Measurements from ENCODE around the gene NPM3. TPM values are rescaled to one million over a fixed set of nuclear protein-coding genes. Genes with fewer than 3 reads are reported as not detected.

The NPM3 gene
- polyA plus RNA-seq, 1 of the 3 experiments (the other 2 are of a cell fraction), result 105 TPM

DNA sequence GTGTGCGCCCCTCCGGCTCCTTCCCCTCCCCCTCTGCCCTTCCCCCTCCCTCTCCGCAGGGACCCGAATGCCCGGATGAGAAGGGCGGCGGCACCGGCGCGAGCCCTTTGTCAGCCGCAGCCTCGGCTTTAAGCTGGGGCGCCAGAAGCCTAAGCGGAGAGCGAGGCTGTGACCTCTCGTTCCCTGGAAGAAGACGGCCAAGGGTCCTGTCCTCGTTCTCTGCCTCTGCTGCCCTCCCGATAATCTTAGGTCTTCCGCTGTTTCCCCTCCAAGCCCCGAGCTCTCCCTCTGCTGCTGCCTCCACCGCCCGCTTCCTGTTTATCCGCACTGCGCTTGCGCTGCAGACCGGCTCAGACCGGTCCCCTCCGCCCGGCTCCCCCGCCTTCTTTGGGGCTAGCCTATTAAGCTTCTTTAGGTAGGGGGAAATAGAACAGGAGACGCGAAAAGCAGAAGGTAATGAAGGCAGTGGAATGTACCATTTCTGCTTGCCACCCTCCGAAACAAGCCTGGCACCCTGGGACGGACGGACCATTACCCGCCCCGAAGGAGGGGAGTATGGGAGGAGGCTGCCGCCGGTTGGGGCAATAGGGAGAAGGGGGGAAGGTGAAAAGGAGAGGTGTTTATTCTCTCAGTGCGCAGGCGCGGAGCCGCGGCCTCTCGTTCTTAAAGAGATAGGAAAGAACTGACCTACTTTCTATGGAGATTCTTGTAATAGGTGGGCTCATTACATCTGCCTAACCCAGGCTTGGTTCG is 35.0 kb upstream of the NPM3 start, which contains the start of gene OGA:
Gene OGA (minus strand): TSS at position 326 of the 753 bp plus-strand sequence. CDS start 422 bp downstream, outside the sequence.
- H3K79me2 ChIP-seq (ENCODE audit: insufficient read depth), result peaks cover 50% of the 10 kb centered on the region
- ChIA-PET CTCF (interaction anchor here (0.8 to 3.5 kb wide), 12 partner anchors 12 to 604 kb away, joined by 3 to 14 read pairs (median 4); partner anchors contain the start of gene KCNIP2), POLR2A (interaction anchor here (0.8 to 1.6 kb wide), 9 partner anchors 9 to 526 kb away, joined by 3 to 10 read pairs (median 4); no protein-coding TSS in a partner anchor)
- TF ChIP-seq ELF1 (IDR thresholded peaks at IDR 0.05), result peak; percentile 89
- TF ChIP-seq, protein P1, sequence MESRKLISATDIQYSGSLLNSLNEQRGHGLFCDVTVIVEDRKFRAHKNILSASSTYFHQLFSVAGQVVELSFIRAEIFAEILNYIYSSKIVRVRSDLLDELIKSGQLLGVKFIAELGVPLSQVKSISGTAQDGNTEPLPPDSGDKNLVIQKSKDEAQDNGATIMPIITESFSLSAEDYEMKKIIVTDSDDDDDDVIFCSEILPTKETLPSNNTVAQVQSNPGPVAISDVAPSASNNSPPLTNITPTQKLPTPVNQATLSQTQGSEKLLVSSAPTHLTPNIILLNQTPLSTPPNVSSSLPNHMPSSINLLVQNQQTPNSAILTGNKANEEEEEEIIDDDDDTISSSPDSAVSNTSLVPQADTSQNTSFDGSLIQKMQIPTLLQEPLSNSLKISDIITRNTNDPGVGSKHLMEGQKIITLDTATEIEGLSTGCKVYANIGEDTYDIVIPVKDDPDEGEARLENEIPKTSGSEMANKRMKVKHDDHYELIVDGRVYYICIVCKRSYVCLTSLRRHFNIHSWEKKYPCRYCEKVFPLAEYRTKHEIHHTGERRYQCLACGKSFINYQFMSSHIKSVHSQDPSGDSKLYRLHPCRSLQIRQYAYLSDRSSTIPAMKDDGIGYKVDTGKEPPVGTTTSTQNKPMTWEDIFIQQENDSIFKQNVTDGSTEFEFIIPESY (IDR thresholded peaks at IDR 0.05; ENCODE audit: borderline replicate concordance, low read depth), result peak; percentile 44; the same call in 1 of the 2 replicates
- TF ChIP-seq RCOR1 (IDR thresholded peaks at IDR 0.05; ENCODE audit: low read length), result 0 out of 2 replicates have a peak, but pooled peaks have one; percentile 39
- no peak for TF ChIP-seq TEAD4 (IDR thresholded peaks at IDR 0.05; ENCODE audit: borderline replicate concordance, insufficient read depth)
- TF ChIP-seq RAD21 (IDR thresholded peaks at IDR 0.05; ENCODE audit: low read length), result no peak
- no peak for TF ChIP-seq SMC3 (IDR thresholded peaks at IDR 0.05; ENCODE audit: low read depth, low read length)
- TF ChIP-seq YY1 (IDR thresholded peaks at IDR 0.05; ENCODE audit: low read depth), result 0 out of 2 replicates have a peak, but pooled peaks have one; percentile 20
- no peak for TF ChIP-seq EZH2phosphoT487 (IDR thresholded peaks at IDR 0.05; ENCODE audit: borderline replicate concordance, low read depth)
- peak; percentile 98 for TF ChIP-seq POLR2AphosphoS5 (IDR thresholded peaks at IDR 0.05; ENCODE audit: low read depth, low read length)
- TF ChIP-seq, protein P2, sequence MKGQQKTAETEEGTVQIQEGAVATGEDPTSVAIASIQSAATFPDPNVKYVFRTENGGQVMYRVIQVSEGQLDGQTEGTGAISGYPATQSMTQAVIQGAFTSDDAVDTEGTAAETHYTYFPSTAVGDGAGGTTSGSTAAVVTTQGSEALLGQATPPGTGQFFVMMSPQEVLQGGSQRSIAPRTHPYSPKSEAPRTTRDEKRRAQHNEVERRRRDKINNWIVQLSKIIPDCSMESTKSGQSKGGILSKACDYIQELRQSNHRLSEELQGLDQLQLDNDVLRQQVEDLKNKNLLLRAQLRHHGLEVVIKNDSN (IDR thresholded peaks at IDR 0.05; ENCODE audit: borderline replicate concordance, low read depth), result no peak
- TF ChIP-seq, protein P3, sequence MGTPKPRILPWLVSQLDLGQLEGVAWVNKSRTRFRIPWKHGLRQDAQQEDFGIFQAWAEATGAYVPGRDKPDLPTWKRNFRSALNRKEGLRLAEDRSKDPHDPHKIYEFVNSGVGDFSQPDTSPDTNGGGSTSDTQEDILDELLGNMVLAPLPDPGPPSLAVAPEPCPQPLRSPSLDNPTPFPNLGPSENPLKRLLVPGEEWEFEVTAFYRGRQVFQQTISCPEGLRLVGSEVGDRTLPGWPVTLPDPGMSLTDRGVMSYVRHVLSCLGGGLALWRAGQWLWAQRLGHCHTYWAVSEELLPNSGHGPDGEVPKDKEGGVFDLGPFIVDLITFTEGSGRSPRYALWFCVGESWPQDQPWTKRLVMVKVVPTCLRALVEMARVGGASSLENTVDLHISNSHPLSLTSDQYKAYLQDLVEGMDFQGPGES (IDR thresholded peaks at IDR 0.05; ENCODE audit: low read depth, low read length), result peak; percentile 12; the same call in 1 of the 2 replicates
- TF ChIP-seq TAF1 (IDR thresholded peaks at IDR 0.05; ENCODE audit: borderline replicate concordance, low read depth, low read length), result peak; percentile 100
- TF ChIP-seq, protein P4, sequence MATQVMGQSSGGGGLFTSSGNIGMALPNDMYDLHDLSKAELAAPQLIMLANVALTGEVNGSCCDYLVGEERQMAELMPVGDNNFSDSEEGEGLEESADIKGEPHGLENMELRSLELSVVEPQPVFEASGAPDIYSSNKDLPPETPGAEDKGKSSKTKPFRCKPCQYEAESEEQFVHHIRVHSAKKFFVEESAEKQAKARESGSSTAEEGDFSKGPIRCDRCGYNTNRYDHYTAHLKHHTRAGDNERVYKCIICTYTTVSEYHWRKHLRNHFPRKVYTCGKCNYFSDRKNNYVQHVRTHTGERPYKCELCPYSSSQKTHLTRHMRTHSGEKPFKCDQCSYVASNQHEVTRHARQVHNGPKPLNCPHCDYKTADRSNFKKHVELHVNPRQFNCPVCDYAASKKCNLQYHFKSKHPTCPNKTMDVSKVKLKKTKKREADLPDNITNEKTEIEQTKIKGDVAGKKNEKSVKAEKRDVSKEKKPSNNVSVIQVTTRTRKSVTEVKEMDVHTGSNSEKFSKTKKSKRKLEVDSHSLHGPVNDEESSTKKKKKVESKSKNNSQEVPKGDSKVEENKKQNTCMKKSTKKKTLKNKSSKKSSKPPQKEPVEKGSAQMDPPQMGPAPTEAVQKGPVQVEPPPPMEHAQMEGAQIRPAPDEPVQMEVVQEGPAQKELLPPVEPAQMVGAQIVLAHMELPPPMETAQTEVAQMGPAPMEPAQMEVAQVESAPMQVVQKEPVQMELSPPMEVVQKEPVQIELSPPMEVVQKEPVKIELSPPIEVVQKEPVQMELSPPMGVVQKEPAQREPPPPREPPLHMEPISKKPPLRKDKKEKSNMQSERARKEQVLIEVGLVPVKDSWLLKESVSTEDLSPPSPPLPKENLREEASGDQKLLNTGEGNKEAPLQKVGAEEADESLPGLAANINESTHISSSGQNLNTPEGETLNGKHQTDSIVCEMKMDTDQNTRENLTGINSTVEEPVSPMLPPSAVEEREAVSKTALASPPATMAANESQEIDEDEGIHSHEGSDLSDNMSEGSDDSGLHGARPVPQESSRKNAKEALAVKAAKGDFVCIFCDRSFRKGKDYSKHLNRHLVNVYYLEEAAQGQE (IDR thresholded peaks at IDR 0.05; ENCODE audit: low read depth, low read length), result peak; percentile 81; the same call in 1 of the 2 replicates
- peak; percentile 40 for TF ChIP-seq GABPA (IDR thresholded peaks at IDR 0.05; ENCODE audit: low read depth)
- TF ChIP-seq NRF1 (IDR thresholded peaks at IDR 0.05; ENCODE audit: low read depth, low read length), result peak; percentile 82
- peak; percentile 78; the same call in 1 of the 2 replicates for TF ChIP-seq JUND (IDR thresholded peaks at IDR 0.05)
- TF ChIP-seq FOXJ3 (CRISPR knock-in tag; IDR thresholded peaks at IDR 0.05), result peak; percentile 55; the same call in 1 of the 2 replicates
- TF ChIP-seq, protein P5, sequence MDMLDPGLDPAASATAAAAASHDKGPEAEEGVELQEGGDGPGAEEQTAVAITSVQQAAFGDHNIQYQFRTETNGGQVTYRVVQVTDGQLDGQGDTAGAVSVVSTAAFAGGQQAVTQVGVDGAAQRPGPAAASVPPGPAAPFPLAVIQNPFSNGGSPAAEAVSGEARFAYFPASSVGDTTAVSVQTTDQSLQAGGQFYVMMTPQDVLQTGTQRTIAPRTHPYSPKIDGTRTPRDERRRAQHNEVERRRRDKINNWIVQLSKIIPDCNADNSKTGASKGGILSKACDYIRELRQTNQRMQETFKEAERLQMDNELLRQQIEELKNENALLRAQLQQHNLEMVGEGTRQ (IDR thresholded peaks at IDR 0.05; ENCODE audit: borderline replicate concordance, low read depth, low read length), result no peak
- no peak for TF ChIP-seq FOSL2 (IDR thresholded peaks at IDR 0.05; ENCODE audit: borderline replicate concordance, low read depth)
- TF ChIP-seq, protein P6, sequence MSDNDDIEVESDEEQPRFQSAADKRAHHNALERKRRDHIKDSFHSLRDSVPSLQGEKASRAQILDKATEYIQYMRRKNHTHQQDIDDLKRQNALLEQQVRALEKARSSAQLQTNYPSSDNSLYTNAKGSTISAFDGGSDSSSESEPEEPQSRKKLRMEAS (IDR thresholded peaks at IDR 0.05; ENCODE audit: low read depth), result 0 out of 2 replicates have a peak, but pooled peaks have one; percentile 70
- TF ChIP-seq, protein P7, sequence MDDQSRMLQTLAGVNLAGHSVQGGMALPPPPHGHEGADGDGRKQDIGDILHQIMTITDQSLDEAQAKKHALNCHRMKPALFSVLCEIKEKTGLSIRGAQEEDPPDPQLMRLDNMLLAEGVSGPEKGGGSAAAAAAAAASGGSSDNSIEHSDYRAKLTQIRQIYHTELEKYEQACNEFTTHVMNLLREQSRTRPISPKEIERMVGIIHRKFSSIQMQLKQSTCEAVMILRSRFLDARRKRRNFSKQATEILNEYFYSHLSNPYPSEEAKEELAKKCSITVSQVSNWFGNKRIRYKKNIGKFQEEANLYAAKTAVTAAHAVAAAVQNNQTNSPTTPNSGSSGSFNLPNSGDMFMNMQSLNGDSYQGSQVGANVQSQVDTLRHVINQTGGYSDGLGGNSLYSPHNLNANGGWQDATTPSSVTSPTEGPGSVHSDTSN (IDR thresholded peaks at IDR 0.05), result peak; percentile 42; the same call in 1 of the 2 replicates
- peak; percentile 24; the same call in 1 of the 2 replicates for TF ChIP-seq TCF12 (IDR thresholded peaks at IDR 0.05)

More for the DNA sequence above, 35.0 kb upstream of the NPM3 start, which contains the start of gene OGA:
- H3K4me3 ChIP-seq (ENCODE audit: low read depth in 2 of 2, low read length in 1 of 2), result peak within 1 kb of the TSS; percentile 88 to 96
- peak within 1 kb of the TSS; percentile 92 for H3K4me2 ChIP-seq
- no peaks in the 10 kb centered on the region for H3K27me3 ChIP-seq (ENCODE audit: insufficient read depth)
- peaks cover 7% of the 10 kb centered on the region for H3F3A ChIP-seq (replicated peaks; ENCODE audit: insufficient read depth)
- peak within 1 kb of the TSS; percentile 70 for H2AFZ ChIP-seq (ENCODE audit: low read depth)
- peak; percentile 96 for DNase-seq
- H3K4me1 ChIP-seq (ENCODE audit: control insufficient read depth in 1 of 2, insufficient read depth in 2 of 2, low read depth in 1 of 2, low read length in 1 of 2), result peaks cover 6 to 21% of the 10 kb centered on the region in 2 experiments; a peak in 3 of 4 replicates
- H3K9me3 ChIP-seq, result no peaks in the 10 kb centered on the region
- H3K27ac ChIP-seq (ENCODE audit: low read depth in 2 of 2, low read length in 1 of 2), result peak within 1 kb of the TSS; percentile 81 to 97
- peaks cover 2 to 15% of the 10 kb centered on the region in 2 experiments for H3K36me3 ChIP-seq (replicated peaks in 1 of 2; ENCODE audit: control insufficient read depth in 1 of 2, insufficient read depth in 2 of 2, low read length in 1 of 2)
- no peaks in the 10 kb centered on the region for H3K9me2 ChIP-seq
- H3K9ac ChIP-seq, result peak within 1 kb of the TSS; percentile 94
- WGBS (ENCODE audit: low lambda C conversion rate), result 1% methylated on average over 37 of the region's 47 CpGs
- H4K20me1 ChIP-seq (ENCODE audit: insufficient read depth), result peaks cover 47% of the 10 kb centered on the region

Data from SK-N-SH (cell line).